ENCODE results near the gene HMCN1.
"Not testable (repeated sequence)": the region's sequence is repeated elsewhere in the genome, so short reads cannot be mapped to it uniquely, and the experiment has no call there.

Gene HMCN1

GRCh38 chr1:186152227-186152619 is 418.0 kb downstream of the HMCN1 start:
- DNase-seq (ENCODE audit: low read depth in 2 of 2): no peak

- no peak for DNase-seq (ENCODE audit: low read depth in 2 of 2)
Observed at GRCh38 chr1:186152620-186153239, 418.5 kb downstream of the HMCN1 start.

- DNase-seq (ENCODE audit: low read depth in 2 of 2): no peak
Observed at GRCh38 chr1:186154651-186155050, 420.5 kb downstream of the HMCN1 start.

GRCh38 chr1:186155594-186155993 is 421.4 kb downstream of the HMCN1 start:
- DNase-seq (ENCODE audit: low read depth in 2 of 2): no peak

- not testable (repeated sequence) for DNase-seq (ENCODE audit: low read depth in 2 of 2)
Observed at GRCh38 chr1:186162895-186163294, 428.7 kb downstream of the HMCN1 start.

GRCh38 chr1:186164773-186165172 is 430.6 kb downstream of the HMCN1 start:
- no peak for DNase-seq (ENCODE audit: low read depth in 2 of 2)

- no peak for DNase-seq (ENCODE audit: low read depth in 2 of 2)
Observed at GRCh38 chr1:186165303-186165702, 431.1 kb downstream of the HMCN1 start.

- no peak for DNase-seq (ENCODE audit: low read depth in 2 of 2)
Observed at GRCh38 chr1:186167096-186167668, 433.0 kb downstream of the HMCN1 start.

- no peak for DNase-seq (ENCODE audit: low read depth in 2 of 2)
Observed at GRCh38 chr1:186175588-186175987, 441.4 kb downstream of the HMCN1 start.

- DNase-seq (ENCODE audit: low read depth in 2 of 2): no peak
Observed at GRCh38 chr1:186178426-186179043, 444.3 kb downstream of the HMCN1 start.

GRCh38 chr1:186179231-186179630 is 445.0 kb downstream of the HMCN1 start:
- no peak for DNase-seq (ENCODE audit: low read depth in 2 of 2)

GRCh38 chr1:186183219-186183618 is 449.0 kb downstream of the HMCN1 start:
- peak; percentile 3 to 11 for DNase-seq (ENCODE audit: low read depth in 2 of 2)

GRCh38 chr1:186183970-186184628 is 449.9 kb downstream of the HMCN1 start:
- no peak for DNase-seq (ENCODE audit: low read depth in 2 of 2)

- not testable (repeated sequence) for DNase-seq (ENCODE audit: low read depth in 2 of 2)
Observed at GRCh38 chr1:186186251-186186650, 452.1 kb downstream of the HMCN1 start.

GRCh38 chr1:186187601-186188000 is 453.4 kb downstream of the HMCN1 start:
- no peak for DNase-seq (ENCODE audit: low read depth in 2 of 2)

- no peak for DNase-seq (ENCODE audit: low read depth in 2 of 2)
Observed at GRCh38 chr1:186188004-186188539, 453.9 kb downstream of the HMCN1 start.

- no peak for DNase-seq (ENCODE audit: low read depth in 2 of 2)
Observed at GRCh38 chr1:186188736-186189135, 454.5 kb downstream of the HMCN1 start.

GRCh38 chr1:186189156-186189555 is 455.0 kb downstream of the HMCN1 start:
- no peak for DNase-seq (ENCODE audit: low read depth in 2 of 2)

GRCh38 chr1:186191511-186191910 is 457.3 kb downstream of the HMCN1 start:
- DNase-seq (ENCODE audit: low read depth in 2 of 2): no peak

- DNase-seq (ENCODE audit: low read depth in 2 of 2): no peak
Observed at GRCh38 chr1:186193224-186193623, 459.0 kb downstream of the HMCN1 start.

GRCh38 chr1:186194107-186194756 is 460.0 kb downstream of the HMCN1 start:
- DNase-seq (ENCODE audit: low read depth in 2 of 2): no peak

- no peak for DNase-seq (ENCODE audit: low read depth in 2 of 2)
Observed at GRCh38 chr1:186195377-186195931, 461.3 kb downstream of the HMCN1 start.

All from stimulated activated CD8-positive, alpha-beta memory T cell treated with anti-CD3 and anti-CD28 coated beads, Interleukin-2, amount 100 ng/mL, for 48 hours (primary cell).